Activated CD8-positive, alpha-beta T cell treated with anti-CD3 and anti-CD28 coated beads for 36 hours (primary cell): ENCODE data around the gene LMAN2L. TPM values are rescaled to one million over a fixed set of nuclear protein-coding genes. Genes with fewer than 3 reads are reported as not detected.

Source experiments
- ATAC-seq: fragments of 200-7000 bp; cut with Tn5 transposase; one replicate; pipeline ENCODE4 v1.10.0; 2021; ENCODE audit warnings: mild to moderate bottlenecking, moderate library complexity
- CTCF ChIA-PET: fragments of 350-600 bp; sonication (Branson Sonifier 250); formaldehyde crosslinking; loops from one replicate; lab custom pipeline; 2021; ENCODE audit warnings: antibody characterized with exemption; lab: Charles Lee
- POLR2A ChIA-PET: fragments of 350-600 bp; sonication (Branson Sonifier 250); formaldehyde crosslinking; loops from one replicate; lab custom pipeline; 2021; ENCODE audit warnings: antibody characterized with exemption; lab: Charles Lee
- DNase-seq: peaks from one replicate; pipeline ENCODE4 v3.0.0-alpha.2; 2020
- H3K27ac Mint-ChIP-seq: one replicate; pipeline ENCODE4 v1.8.0; 2021; ENCODE audit warnings: mild to moderate bottlenecking, mixed read lengths
- H3K27me3 Mint-ChIP-seq: one replicate; pipeline ENCODE4 v1.8.0; 2021; ENCODE audit warnings: mixed read lengths
- H3K36me3 Mint-ChIP-seq: one replicate; pipeline ENCODE4 v1.8.0; 2021; ENCODE audit warnings: low read depth, mixed read lengths
- H3K4me1 Mint-ChIP-seq: one replicate; pipeline ENCODE4 v1.8.0; 2021; ENCODE audit warnings: low read depth, mixed read lengths
- H3K4me3 Mint-ChIP-seq: one replicate; pipeline ENCODE4 v1.8.0; 2021; ENCODE audit warnings: mild to moderate bottlenecking, moderate library complexity, mixed read lengths
- H3K9me3 Mint-ChIP-seq: one replicate; pipeline ENCODE4 v1.8.0; 2021; ENCODE audit warnings: mixed read lengths
- CTCF ChIP-seq: fragments of 200-600 bp; IDR thresholded peaks from one replicate; pipeline ENCODE4 v1.8.0; 2022; ENCODE audit warnings: antibody characterized with exemption, mild to moderate bottlenecking
- intact Hi-C: fragments of 100-400 bp; cut with micrococcal nuclease; formaldehyde crosslinking; loops from one replicate; pipeline ENCODE4 v1.10.0; 2022
- total RNA-seq, 2 experiments: library from RNA; stranded (reverse); gene quantifications; one replicate each; pipeline ENCODE4 v1.2.3, GENCODE V29; 2021

The LMAN2L gene
- total RNA-seq, 2 experiments from 2014 or later = 4.4 to 6.1 TPM

DNA sequence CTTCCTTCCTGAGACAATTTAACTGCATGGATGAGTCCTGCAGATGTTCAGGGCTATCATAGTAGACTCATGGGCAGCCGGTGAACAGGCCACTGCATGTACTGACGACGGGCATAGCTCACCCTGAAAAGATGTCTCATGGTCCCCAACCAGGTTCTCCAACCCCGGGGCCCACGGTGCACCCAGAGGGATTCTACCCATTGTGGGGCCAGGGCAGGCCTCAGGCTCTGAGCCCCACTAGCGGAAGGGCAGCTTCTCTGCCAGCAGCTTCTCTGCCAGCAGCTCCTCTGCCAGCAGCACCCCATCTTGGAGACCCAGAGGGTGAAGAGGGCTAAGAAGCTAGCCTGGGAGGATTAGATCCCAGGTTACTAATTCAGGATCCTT lies 17.6 kb upstream of the LMAN2L start:
- no peak for TF ChIP-seq CTCF
- peaks cover 24% of the 10 kb centered on the region for H3K4me1 Mint-ChIP-seq
- no peak for DNase-seq
- no peak for ATAC-seq
- POLR2A ChIA-PET = interaction anchor here (0.6 to 1.3 kb wide), 4 partner anchors 16 to 90 kb away, joined by 3 to 5 read pairs (median 3); no protein-coding TSS in a partner anchor
- intact Hi-C loops = no loop called here
- H3K27ac Mint-ChIP-seq = no peak overlapping the region
- H3K27me3 Mint-ChIP-seq = no peaks in the 10 kb centered on the region
- CTCF ChIA-PET = interaction anchor here (1.2 kb wide), 1 partner anchor 120 kb away, joined by 3 read pairs; no protein-coding TSS in a partner anchor
- H3K36me3 Mint-ChIP-seq = no peaks in the 10 kb centered on the region
- no peaks in the 10 kb centered on the region for H3K9me3 Mint-ChIP-seq
- no peak overlapping the region for H3K4me3 Mint-ChIP-seq

DNA sequence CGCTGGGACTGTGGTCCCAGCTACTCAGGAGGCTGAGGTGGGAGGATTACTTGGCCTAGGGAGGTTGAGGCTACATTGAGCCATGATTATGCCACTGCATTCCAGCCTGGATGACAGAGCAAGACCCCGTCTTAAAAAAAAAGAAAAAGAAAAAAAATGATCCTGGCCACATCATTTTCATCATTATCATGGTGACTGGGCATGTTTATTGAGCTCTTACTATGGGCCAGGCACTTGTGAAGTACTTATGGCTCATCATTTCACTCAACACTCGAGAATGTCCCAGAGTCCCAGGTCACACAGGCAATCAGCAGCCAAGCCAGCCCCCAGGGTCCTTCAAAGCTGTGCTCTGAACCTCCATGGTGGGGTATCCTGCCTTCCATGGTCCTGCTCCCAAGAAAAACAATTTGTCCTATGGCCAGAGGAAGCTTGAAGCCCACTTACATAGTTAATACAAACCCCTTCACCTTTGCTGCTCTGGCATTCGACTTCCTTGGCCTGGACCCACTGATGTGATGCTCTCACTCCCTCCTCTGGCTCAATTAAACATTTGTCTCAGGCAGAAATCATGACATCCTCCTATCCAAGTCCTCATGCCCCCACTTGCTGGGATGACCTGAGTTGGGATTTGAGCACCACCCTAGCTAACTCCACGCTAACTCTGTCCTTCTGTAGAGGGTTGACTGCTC lies 17.1 kb upstream of the LMAN2L start:
- Mint-ChIP-seq H3K9me3 (no peaks in the 10 kb centered on the region), H3K36me3 (no peaks in the 10 kb centered on the region), H3K27me3 (no peaks in the 10 kb centered on the region), H3K27ac (no peak overlapping the region), H3K4me3 (no peak overlapping the region), H3K4me1 (peaks cover 20% of the 10 kb centered on the region)
- ATAC-seq (no peak), DNase-seq (no peak)
- intact Hi-C loops = no loop called here
- TF ChIP-seq CTCF = no peak
- ChIA-PET POLR2A (interaction anchor here (0.6 to 1.2 kb wide), 3 partner anchors 64 to 90 kb away, joined by 3 read pairs; no protein-coding TSS in a partner anchor), CTCF (no interaction called here)

DNA sequence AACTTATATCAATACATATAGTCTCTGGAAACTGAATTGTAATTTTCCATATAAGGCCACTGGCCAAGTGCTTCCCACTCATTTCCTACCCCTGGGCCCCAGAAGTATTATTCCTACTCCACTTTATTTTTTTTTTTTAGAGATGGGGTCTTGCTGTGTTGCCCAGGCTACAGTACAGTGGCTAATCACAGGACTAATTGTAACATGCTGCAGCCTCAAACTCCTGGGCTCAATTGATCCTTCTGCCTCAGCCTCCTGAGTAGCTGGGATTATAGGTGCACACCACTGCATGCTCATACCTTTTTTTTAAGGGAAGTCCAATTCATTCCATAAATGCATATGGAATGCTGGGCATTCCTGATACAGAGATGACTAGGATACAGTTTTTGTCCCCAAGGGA lies 14.5 kb upstream of the LMAN2L start:
- H3K4me1 Mint-ChIP-seq = peaks cover 6% of the 10 kb centered on the region
- H3K4me3 Mint-ChIP-seq = no peak overlapping the region
- H3K27me3 Mint-ChIP-seq = peaks cover 2% of the 10 kb centered on the region
- no peak for TF ChIP-seq CTCF
- ChIA-PET POLR2A (no interaction called here), CTCF (no interaction called here)
- no peaks in the 10 kb centered on the region for H3K36me3 Mint-ChIP-seq
- DNase-seq (no peak), ATAC-seq (no peak)
- H3K27ac Mint-ChIP-seq = no peak overlapping the region
- H3K9me3 Mint-ChIP-seq = no peaks in the 10 kb centered on the region
- intact Hi-C loops = no loop called here

GRCh38 chr2:96753661-96754282 lies 13.9 kb upstream of the LMAN2L start:
- Mint-ChIP-seq H3K36me3 (no peaks in the 10 kb centered on the region), H3K27ac (no peak overlapping the region), H3K4me3 (no peak overlapping the region), H3K9me3 (no peaks in the 10 kb centered on the region), H3K4me1 (peaks cover under 1% of the 10 kb centered on the region), H3K27me3 (peaks cover 2% of the 10 kb centered on the region)
- ChIA-PET CTCF (no interaction called here), POLR2A (no interaction called here)
- no peak for TF ChIP-seq CTCF
- DNase-seq (no peak), ATAC-seq (no peak)
- intact Hi-C loops = no loop called here

- H3K27me3 Mint-ChIP-seq = peaks cover 2% of the 10 kb centered on the region
- H3K36me3 Mint-ChIP-seq = no peaks in the 10 kb centered on the region
- DNase-seq (no peak), ATAC-seq (no peak)
- intact Hi-C loops = no loop called here
- H3K9me3 Mint-ChIP-seq = no peaks in the 10 kb centered on the region
- H3K27ac Mint-ChIP-seq = no peak overlapping the region
- H3K4me1 Mint-ChIP-seq = no peaks in the 10 kb centered on the region
- POLR2A ChIA-PET = no interaction called here
- H3K4me3 Mint-ChIP-seq = no peak overlapping the region
- no peak for TF ChIP-seq CTCF
- CTCF ChIA-PET = no interaction called here
Observed at GRCh38 chr2:96751800-96752199, 11.9 kb upstream of the LMAN2L start.
